ENCODE results near the gene IER3IP1. TPM values are rescaled to one million over a fixed set of nuclear protein-coding genes. Genes with fewer than 3 reads are reported as not detected.

The IER3IP1 gene
- total RNA-seq, 1 donor from 2014 or later, result 15.2 TPM

GRCh38 chr18:47149457-47150028 lies 26.6 kb downstream of the IER3IP1 start:
- H3K79me2 ChIP-seq (ENCODE audit: insufficient read depth, low read length), result peaks cover 54% of the 10 kb centered on the region

GRCh38 chr18:47146206-47146605 lies 30.0 kb downstream of the IER3IP1 start:
- H3K27ac ChIP-seq (ENCODE audit: low read depth, low read length), result no peak overlapping the region
- no peaks in the 10 kb centered on the region for H3K9me3 Mint-ChIP-seq (ENCODE audit: unreplicated experiment)
- no peaks in the 10 kb centered on the region for H3K9me3 ChIP-seq (ENCODE audit: insufficient read depth, low read depth, low read length)
- H3K4me1 Mint-ChIP-seq (ENCODE audit: low read depth, unreplicated experiment), result peaks cover 13% of the 10 kb centered on the region
- no peak overlapping the region for H3K9ac ChIP-seq (ENCODE audit: low read length)
- DNase-seq (ENCODE audit: low read depth), result no peak
- H3K27me3 Mint-ChIP-seq (ENCODE audit: low read depth, unreplicated experiment), result no peaks in the 10 kb centered on the region
- H3K79me2 ChIP-seq (ENCODE audit: insufficient read depth, low read length), result peaks cover 86% of the 10 kb centered on the region
- FAIRE-seq, result no peak
- TF ChIP-seq EZH2 (IDR thresholded peaks at IDR 0.05; ENCODE audit: insufficient read depth, low read length), result no peak
- TF ChIP-seq, protein P1, sequence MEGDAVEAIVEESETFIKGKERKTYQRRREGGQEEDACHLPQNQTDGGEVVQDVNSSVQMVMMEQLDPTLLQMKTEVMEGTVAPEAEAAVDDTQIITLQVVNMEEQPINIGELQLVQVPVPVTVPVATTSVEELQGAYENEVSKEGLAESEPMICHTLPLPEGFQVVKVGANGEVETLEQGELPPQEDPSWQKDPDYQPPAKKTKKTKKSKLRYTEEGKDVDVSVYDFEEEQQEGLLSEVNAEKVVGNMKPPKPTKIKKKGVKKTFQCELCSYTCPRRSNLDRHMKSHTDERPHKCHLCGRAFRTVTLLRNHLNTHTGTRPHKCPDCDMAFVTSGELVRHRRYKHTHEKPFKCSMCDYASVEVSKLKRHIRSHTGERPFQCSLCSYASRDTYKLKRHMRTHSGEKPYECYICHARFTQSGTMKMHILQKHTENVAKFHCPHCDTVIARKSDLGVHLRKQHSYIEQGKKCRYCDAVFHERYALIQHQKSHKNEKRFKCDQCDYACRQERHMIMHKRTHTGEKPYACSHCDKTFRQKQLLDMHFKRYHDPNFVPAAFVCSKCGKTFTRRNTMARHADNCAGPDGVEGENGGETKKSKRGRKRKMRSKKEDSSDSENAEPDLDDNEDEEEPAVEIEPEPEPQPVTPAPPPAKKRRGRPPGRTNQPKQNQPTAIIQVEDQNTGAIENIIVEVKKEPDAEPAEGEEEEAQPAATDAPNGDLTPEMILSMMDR (IDR thresholded peaks at IDR 0.05; ENCODE audit: insufficient read depth, low read depth, low read length), result no peak
- H3K36me3 Mint-ChIP-seq (ENCODE audit: low read depth, unreplicated experiment), result no peaks in the 10 kb centered on the region
- H3K27me3 ChIP-seq (ENCODE audit: insufficient read depth, low read length), result no peaks in the 10 kb centered on the region
- no peak overlapping the region for H3K4me3 Mint-ChIP-seq (ENCODE audit: unreplicated experiment)
- H3K4me1 ChIP-seq (ENCODE audit: insufficient read depth, low read length), result peaks cover 12% of the 10 kb centered on the region
- peaks cover 37% of the 10 kb centered on the region for H4K20me1 ChIP-seq (ENCODE audit: insufficient read depth, low read length)
- no peaks in the 10 kb centered on the region for H3K36me3 ChIP-seq (ENCODE audit: insufficient read depth, low read length)
- no peak overlapping the region for H3K27ac Mint-ChIP-seq (ENCODE audit: unreplicated experiment)
- H3K4me3 ChIP-seq (ENCODE audit: insufficient read depth, low read depth, low read length), result no peak overlapping the region
- no peak overlapping the region for H3K4me2 ChIP-seq (ENCODE audit: low read length)
- H2AFZ ChIP-seq (ENCODE audit: low read depth, low read length), result no peak overlapping the region

More at GRCh38 chr18:47149457-47150028, 26.6 kb downstream of the IER3IP1 start:
- TF ChIP-seq EZH2 (IDR thresholded peaks at IDR 0.05; ENCODE audit: insufficient read depth, low read length), result no peak
- TF ChIP-seq, protein P1 (IDR thresholded peaks at IDR 0.05; ENCODE audit: insufficient read depth, low read depth, low read length), result no peak
- H3K27me3 Mint-ChIP-seq (ENCODE audit: low read depth, unreplicated experiment), result no peaks in the 10 kb centered on the region
- peaks cover 8% of the 10 kb centered on the region for H3K36me3 ChIP-seq (ENCODE audit: insufficient read depth, low read length)
- peak overlapping the region; percentile 95 for H3K4me3 Mint-ChIP-seq (ENCODE audit: unreplicated experiment)
- peaks cover 14% of the 10 kb centered on the region for H3K4me1 Mint-ChIP-seq (ENCODE audit: low read depth, unreplicated experiment)
- no peaks in the 10 kb centered on the region for H3K9me3 Mint-ChIP-seq (ENCODE audit: unreplicated experiment)
- peak overlapping the region; percentile 97 for H3K4me2 ChIP-seq (ENCODE audit: low read length)
- H3K27me3 ChIP-seq (ENCODE audit: insufficient read depth, low read length), result no peaks in the 10 kb centered on the region
- peak overlapping the region; percentile 74 for H3K27ac Mint-ChIP-seq (ENCODE audit: unreplicated experiment)
- H4K20me1 ChIP-seq (ENCODE audit: insufficient read depth, low read length), result peaks cover 22% of the 10 kb centered on the region
- peak overlapping the region; percentile 98 for H2AFZ ChIP-seq (ENCODE audit: low read depth, low read length)
- H3K9me3 ChIP-seq (ENCODE audit: insufficient read depth, low read depth, low read length), result no peaks in the 10 kb centered on the region
- peak overlapping the region; percentile 90 for H3K4me3 ChIP-seq (ENCODE audit: insufficient read depth, low read depth, low read length)
- peak overlapping the region; percentile 86 for H3K27ac ChIP-seq (ENCODE audit: low read depth, low read length)
- DNase-seq (ENCODE audit: low read depth) (peak; percentile 2), FAIRE-seq (no peak)
- no peaks in the 10 kb centered on the region for H3K36me3 Mint-ChIP-seq (ENCODE audit: low read depth, unreplicated experiment)
- peak overlapping the region; percentile 94 for H3K9ac ChIP-seq (ENCODE audit: low read length)
- peaks cover 13% of the 10 kb centered on the region for H3K4me1 ChIP-seq (ENCODE audit: insufficient read depth, low read length)

GRCh38 chr18:47143899-47144485 lies 32.2 kb downstream of the IER3IP1 start:
- Mint-ChIP-seq H3K36me3 (ENCODE audit: low read depth, unreplicated experiment) (peaks cover 4% of the 10 kb centered on the region), H3K27ac (ENCODE audit: unreplicated experiment) (no peak overlapping the region), H3K27me3 (ENCODE audit: low read depth, unreplicated experiment) (no peaks in the 10 kb centered on the region), H3K4me1 (ENCODE audit: low read depth, unreplicated experiment) (peaks cover 5% of the 10 kb centered on the region), H3K4me3 (ENCODE audit: unreplicated experiment) (no peak overlapping the region), H3K9me3 (ENCODE audit: unreplicated experiment) (no peaks in the 10 kb centered on the region)
- Histone ChIP-seq H3K4me1 (ENCODE audit: insufficient read depth, low read length) (no peaks in the 10 kb centered on the region), H3K9ac (ENCODE audit: low read length) (no peak overlapping the region), H3K4me2 (ENCODE audit: low read length) (no peak overlapping the region), H3K4me3 (ENCODE audit: insufficient read depth, low read depth, low read length) (no peak overlapping the region), H3K9me3 (ENCODE audit: insufficient read depth, low read depth, low read length) (no peaks in the 10 kb centered on the region), H3K27ac (ENCODE audit: low read depth, low read length) (no peak overlapping the region), H3K27me3 (ENCODE audit: insufficient read depth, low read length) (no peaks in the 10 kb centered on the region), H2AFZ (ENCODE audit: low read depth, low read length) (no peak overlapping the region), H4K20me1 (ENCODE audit: insufficient read depth, low read length) (peaks cover 41% of the 10 kb centered on the region), H3K79me2 (ENCODE audit: insufficient read depth, low read length) (peaks cover 95% of the 10 kb centered on the region), H3K36me3 (ENCODE audit: insufficient read depth, low read length) (no peaks in the 10 kb centered on the region)
- DNase-seq (ENCODE audit: low read depth), result no peak
- TF ChIP-seq EZH2 (IDR thresholded peaks at IDR 0.05; ENCODE audit: insufficient read depth, low read length), result no peak
- TF ChIP-seq, protein P1 (IDR thresholded peaks at IDR 0.05; ENCODE audit: insufficient read depth, low read depth, low read length), result no peak
- FAIRE-seq, result no peak

All from astrocyte (in vitro differentiated cells and primary cell).